ENCODE data around the gene BRPF1. TPM values are rescaled to one million over a fixed set of nuclear protein-coding genes. Genes with fewer than 3 reads are reported as not detected.

Gene BRPF1
- total RNA-seq, 1 experiment from 2014 or later = 21.4 TPM

GRCh38 chr3:9757427-9757826 lies 25.9 kb downstream of the BRPF1 start:
- ChIA-PET CTCF (no interaction called here), POLR2A (no interaction called here)
- Mint-ChIP-seq H3K4me3 (ENCODE audit: unreplicated experiment) (no peak overlapping the region), H3K4me1 (ENCODE audit: insufficient read depth, unreplicated experiment) (no peaks in the 10 kb centered on the region), H3K27ac (ENCODE audit: low read depth, unreplicated experiment) (no peak overlapping the region), H3K36me3 (ENCODE audit: insufficient read depth, unreplicated experiment) (peaks cover 7% of the 10 kb centered on the region), H3K27me3 (ENCODE audit: insufficient read depth, unreplicated experiment) (no peaks in the 10 kb centered on the region), H3K9me3 (ENCODE audit: unreplicated experiment) (no peaks in the 10 kb centered on the region)
- intact Hi-C loops (cut with micrococcal nuclease) = no loop called here
- BruUV-seq (replicated peaks) = no TSS peak
- no peak for DNase-seq (ENCODE audit: unreplicated experiment)
- no peak for TF ChIP-seq CTCF (IDR thresholded peaks at IDR 0.05; ENCODE audit: unreplicated experiment)

- no peak for DNase-seq (ENCODE audit: unreplicated experiment)
- BruUV-seq (replicated peaks) = no TSS peak
- intact Hi-C loops (cut with micrococcal nuclease) = no loop called here
- POLR2A ChIA-PET = interaction anchor here (1.2 kb wide), 1 partner anchor 8 kb away, joined by 3 read pairs; no protein-coding TSS in a partner anchor
- Mint-ChIP-seq H3K4me1 (ENCODE audit: insufficient read depth, unreplicated experiment) (no peaks in the 10 kb centered on the region), H3K9me3 (ENCODE audit: unreplicated experiment) (no peaks in the 10 kb centered on the region), H3K36me3 (ENCODE audit: insufficient read depth, unreplicated experiment) (peaks cover 7% of the 10 kb centered on the region), H3K27ac (ENCODE audit: low read depth, unreplicated experiment) (no peak overlapping the region), H3K27me3 (ENCODE audit: insufficient read depth, unreplicated experiment) (no peaks in the 10 kb centered on the region), H3K4me3 (ENCODE audit: unreplicated experiment) (no peak overlapping the region)
- no peak for TF ChIP-seq CTCF (IDR thresholded peaks at IDR 0.05; ENCODE audit: unreplicated experiment)
- CTCF ChIA-PET = no interaction called here
Observed at GRCh38 chr3:9760779-9761505, 29.4 kb downstream of the BRPF1 start.

DNA sequence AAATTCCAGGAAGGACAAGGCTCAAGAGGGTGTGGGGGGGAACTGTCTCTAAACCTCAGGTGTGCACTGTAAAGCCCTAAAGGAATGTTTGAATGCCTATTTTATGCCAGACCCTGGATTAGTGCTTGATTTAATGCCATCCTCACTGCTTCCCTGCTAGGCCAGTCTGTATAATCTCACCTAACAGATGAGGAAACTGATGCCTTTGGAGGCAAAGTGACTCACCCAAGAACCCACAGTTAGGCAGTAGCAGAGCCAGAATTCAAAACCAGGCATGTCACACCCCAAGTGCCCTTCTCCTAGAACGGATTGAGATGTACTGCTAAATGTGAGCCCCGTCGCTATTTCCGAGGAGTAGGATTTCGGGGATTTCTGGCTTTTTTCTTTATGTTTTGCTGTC lies 30.4 kb downstream of the BRPF1 start:
- no TSS peak for BruUV-seq (replicated peaks)
- H3K9me3 Mint-ChIP-seq (ENCODE audit: unreplicated experiment) = no peaks in the 10 kb centered on the region
- H3K4me3 Mint-ChIP-seq (ENCODE audit: unreplicated experiment) = no peak overlapping the region
- H3K27me3 Mint-ChIP-seq (ENCODE audit: insufficient read depth, unreplicated experiment) = no peaks in the 10 kb centered on the region
- DNase-seq (ENCODE audit: unreplicated experiment) = no peak
- ChIA-PET CTCF (interaction anchor here (0.6 kb wide), 1 partner anchor 591 kb away, joined by 6 read pairs; no protein-coding TSS in a partner anchor), POLR2A (no interaction called here)
- TF ChIP-seq CTCF (IDR thresholded peaks at IDR 0.05; ENCODE audit: unreplicated experiment) = no peak
- H3K36me3 Mint-ChIP-seq (ENCODE audit: insufficient read depth, unreplicated experiment) = peaks cover 7% of the 10 kb centered on the region
- H3K4me1 Mint-ChIP-seq (ENCODE audit: insufficient read depth, unreplicated experiment) = no peaks in the 10 kb centered on the region
- no peak overlapping the region for H3K27ac Mint-ChIP-seq (ENCODE audit: low read depth, unreplicated experiment)
- intact Hi-C loops (cut with micrococcal nuclease) = no loop called here

GRCh38 chr3:9762871-9763270 lies 31.3 kb downstream of the BRPF1 start:
- DNase-seq (ENCODE audit: unreplicated experiment) = no peak
- no peak overlapping the region for H3K27ac Mint-ChIP-seq (ENCODE audit: low read depth, unreplicated experiment)
- H3K27me3 Mint-ChIP-seq (ENCODE audit: insufficient read depth, unreplicated experiment) = no peaks in the 10 kb centered on the region
- no peak for TF ChIP-seq CTCF (IDR thresholded peaks at IDR 0.05; ENCODE audit: unreplicated experiment)
- no TSS peak for BruUV-seq (replicated peaks)
- no peaks in the 10 kb centered on the region for H3K4me1 Mint-ChIP-seq (ENCODE audit: insufficient read depth, unreplicated experiment)
- H3K4me3 Mint-ChIP-seq (ENCODE audit: unreplicated experiment) = no peak overlapping the region
- ChIA-PET POLR2A (no interaction called here), CTCF (interaction anchor here (1.0 kb wide), 2 partner anchors 8 to 36 kb away, joined by 4 to 5 read pairs; no protein-coding TSS in a partner anchor)
- H3K9me3 Mint-ChIP-seq (ENCODE audit: unreplicated experiment) = no peaks in the 10 kb centered on the region
- intact Hi-C loops (cut with micrococcal nuclease) = no loop called here
- H3K36me3 Mint-ChIP-seq (ENCODE audit: insufficient read depth, unreplicated experiment) = peaks cover 7% of the 10 kb centered on the region

All from MCF 10A (cell line).